ENCODE results near the gene GLI3. TPM values are rescaled to one million over a fixed set of nuclear protein-coding genes. Genes with fewer than 3 reads are reported as not detected.

GLI3 gene
- total and polyA plus RNA-seq, 2 donors from 2014 or later = 0.92 to 11.1 TPM

DNA sequence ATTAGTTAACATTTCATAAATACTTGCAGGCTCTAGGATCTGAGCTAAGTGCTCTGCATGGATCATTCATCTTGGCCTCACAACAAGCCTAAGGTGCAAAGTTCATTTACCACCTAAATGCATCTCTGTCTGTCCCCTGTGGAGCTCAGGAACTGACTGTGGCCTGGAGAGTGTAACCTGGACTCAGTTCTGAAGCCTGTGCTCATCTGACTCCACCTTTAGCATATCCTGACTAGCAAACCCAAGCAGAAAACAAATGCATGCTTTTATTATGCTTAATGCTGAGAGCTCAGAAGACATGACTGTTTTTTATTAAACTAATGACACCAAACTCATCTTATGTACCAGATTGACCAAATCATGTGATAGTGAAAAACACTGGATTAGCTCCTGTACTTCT lies 288.5 kb downstream of the GLI3 start:
- H3K9ac ChIP-seq (ENCODE audit: low read length in 3 of 3) = no peak overlapping the region
- intact Hi-C loops (cut with DNase I) = no loop called here
- no peak for FAIRE-seq
- H3K4me1 ChIP-seq (ENCODE audit: control insufficient read depth in 2 of 3, insufficient read depth in 2 of 3, low read depth in 1 of 3, low read length in 3 of 3) = no peaks in the 10 kb centered on the region
- no peak overlapping the region for H3K4me3 ChIP-seq (ENCODE audit: low read length in 3 of 3)
- H3K27ac ChIP-seq (ENCODE audit: low read depth in 2 of 2, low read length in 2 of 2) = no peak overlapping the region
- H3K9me3 ChIP-seq (ENCODE audit: control insufficient read depth in 2 of 3, insufficient read depth in 1 of 3, low read length in 3 of 3) = no peaks in the 10 kb centered on the region
- H3K36me3 ChIP-seq (ENCODE audit: control insufficient read depth in 2 of 3, insufficient read depth in 3 of 3, low read length in 3 of 3) = no peaks in the 10 kb centered on the region
- no peaks in the 10 kb centered on the region for H3K27me3 ChIP-seq (ENCODE audit: control insufficient read depth, insufficient read depth, low read length)
- no peak for TF ChIP-seq CTCF (IDR thresholded peaks at IDR 0.05; ENCODE audit: borderline replicate concordance, extremely low read depth, insufficient read depth)
- no peak for DNase-seq

DNA sequence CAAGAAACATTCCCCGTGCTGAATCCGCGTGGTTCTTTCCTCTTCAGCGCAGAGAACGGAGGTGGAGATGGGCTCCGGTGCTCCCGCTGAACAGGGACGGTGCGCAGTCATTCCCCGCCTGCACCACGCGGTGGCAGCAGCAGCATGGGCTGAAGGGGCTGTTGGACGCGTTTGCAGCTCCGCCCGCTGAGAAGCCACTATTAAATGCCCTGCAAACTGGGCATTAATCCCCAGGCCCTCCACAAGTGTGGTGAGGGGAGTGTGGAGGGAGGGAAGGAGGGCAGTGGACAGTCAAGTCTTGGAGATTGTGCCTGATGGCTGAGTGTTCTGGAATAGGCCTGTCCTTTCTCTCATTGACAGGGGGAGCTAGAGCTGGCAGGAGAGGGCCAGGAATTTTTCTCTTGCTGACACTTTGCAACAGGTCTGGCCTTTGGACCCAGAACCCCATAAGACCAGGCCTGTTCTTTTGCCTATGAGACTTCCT lies 293.9 kb downstream of the GLI3 start:
- FAIRE-seq = peak; percentile 41
- Histone ChIP-seq H3K36me3 (ENCODE audit: control insufficient read depth in 2 of 3, insufficient read depth in 3 of 3, low read length in 3 of 3) (no peaks in the 10 kb centered on the region), H3K9me3 (ENCODE audit: control insufficient read depth in 2 of 3, insufficient read depth in 1 of 3, low read length in 3 of 3) (no peaks in the 10 kb centered on the region), H3K4me3 (ENCODE audit: low read length in 3 of 3) (peak overlapping the region; percentile 46 to 58 (median 48)), H3K27ac (ENCODE audit: low read depth in 2 of 2, low read length in 2 of 2) (peak overlapping the region; percentile 59 to 88), H3K9ac (ENCODE audit: low read length in 3 of 3) (peak overlapping the region in 1 of 3 donors; percentile 57), H3K27me3 (ENCODE audit: control insufficient read depth, insufficient read depth, low read length) (no peaks in the 10 kb centered on the region), H3K4me1 (ENCODE audit: control insufficient read depth in 2 of 3, insufficient read depth in 2 of 3, low read depth in 1 of 3, low read length in 3 of 3) (peaks cover 0 to 3% (median 0%) of the 10 kb centered on the region in 3 donors)
- intact Hi-C loops (cut with DNase I) = no loop called here
- peak; percentile 89 to 92 (median 90) for DNase-seq
- peak; percentile 87 for TF ChIP-seq CTCF (IDR thresholded peaks at IDR 0.05; ENCODE audit: borderline replicate concordance, extremely low read depth, insufficient read depth)

- H3K27ac ChIP-seq (ENCODE audit: low read depth in 2 of 2, low read length in 2 of 2) = peak overlapping the region; percentile 59 to 88
- peaks cover 0 to 3% (median 0%) of the 10 kb centered on the region in 3 donors for H3K4me1 ChIP-seq (ENCODE audit: control insufficient read depth in 2 of 3, insufficient read depth in 2 of 3, low read depth in 1 of 3, low read length in 3 of 3)
- TF ChIP-seq CTCF (IDR thresholded peaks at IDR 0.05; ENCODE audit: borderline replicate concordance, extremely low read depth, insufficient read depth) = no peak
- FAIRE-seq (no peak), DNase-seq (peak; percentile 55 to 77 (median 67))
- H3K9ac ChIP-seq (ENCODE audit: low read length in 3 of 3) = peak overlapping the region in 1 of 3 donors; percentile 57
- no peaks in the 10 kb centered on the region for H3K9me3 ChIP-seq (ENCODE audit: control insufficient read depth in 2 of 3, insufficient read depth in 1 of 3, low read length in 3 of 3)
- intact Hi-C loops (cut with DNase I) = no loop called here
- H3K36me3 ChIP-seq (ENCODE audit: control insufficient read depth in 2 of 3, insufficient read depth in 3 of 3, low read length in 3 of 3) = no peaks in the 10 kb centered on the region
- H3K4me3 ChIP-seq (ENCODE audit: low read length in 3 of 3) = peak overlapping the region; percentile 46 to 58 (median 48)
- H3K27me3 ChIP-seq (ENCODE audit: control insufficient read depth, insufficient read depth, low read length) = no peaks in the 10 kb centered on the region
Measured at GRCh38 chr7:41942468-41943093, 294.4 kb downstream of the GLI3 start.

All from kidney (tissue), 14 donors.